GM23338 (cell line): ENCODE data around the gene ZDHHC7.

Source experiments
- EZH2 ChIP-seq: fragments of 200-600 bp; sonication (generic); IDR thresholded peaks from one replicate; pipeline ENCODE4 v1.8.0; 2017; ENCODE audit warnings: antibody characterized with exemption, mild to moderate bottlenecking, low read depth; ENCODE audit not compliant: unreplicated experiment
- EZH2phosphoT487 ChIP-seq: fragments of 200-600 bp; sonication (generic); IDR thresholded peaks from one replicate; pipeline ENCODE4 v1.8.1; 2018; ENCODE audit warnings: antibody characterized with exemption; ENCODE audit not compliant: unreplicated experiment
- POLR2AphosphoS5 ChIP-seq: IDR thresholded peaks from 2 replicates; pipeline ENCODE4 v1.6.1; 2016; ENCODE audit warnings: antibody characterized with exemption, low read depth
- ZNF331 ChIP-seq: fragments of 250-450 bp; sonication (Bioruptor Pico); IDR thresholded peaks from 2 replicates; pipeline ENCODE4 v1.5.0; 2020; ENCODE audit warnings: low read depth, mild to moderate bottlenecking, moderate library complexity
- TF ChIP-seq, protein P1 (sequence below), 2 experiments: fragments of 200-600 bp in 1 of 2; sonication (generic) in 1 of 2; conservative IDR thresholded peaks; 2 replicates each; pipeline versions ENCODE4 v1.5.1 to v1.6.1; 2016 to 2017; ENCODE audit warnings: antibody characterized with exemption in 2 of 2, low read depth in 2 of 2, mild to moderate bottlenecking in 2 of 2, moderate library complexity in 1 of 2
- TF ChIP-seq, protein P2 (sequence below): IDR thresholded peaks from one replicate; pipeline ENCODE4 v1.6.1; 2018; ENCODE audit warnings: antibody characterized with exemption; ENCODE audit not compliant: unreplicated experiment

- TF ChIP-seq, protein P1, sequence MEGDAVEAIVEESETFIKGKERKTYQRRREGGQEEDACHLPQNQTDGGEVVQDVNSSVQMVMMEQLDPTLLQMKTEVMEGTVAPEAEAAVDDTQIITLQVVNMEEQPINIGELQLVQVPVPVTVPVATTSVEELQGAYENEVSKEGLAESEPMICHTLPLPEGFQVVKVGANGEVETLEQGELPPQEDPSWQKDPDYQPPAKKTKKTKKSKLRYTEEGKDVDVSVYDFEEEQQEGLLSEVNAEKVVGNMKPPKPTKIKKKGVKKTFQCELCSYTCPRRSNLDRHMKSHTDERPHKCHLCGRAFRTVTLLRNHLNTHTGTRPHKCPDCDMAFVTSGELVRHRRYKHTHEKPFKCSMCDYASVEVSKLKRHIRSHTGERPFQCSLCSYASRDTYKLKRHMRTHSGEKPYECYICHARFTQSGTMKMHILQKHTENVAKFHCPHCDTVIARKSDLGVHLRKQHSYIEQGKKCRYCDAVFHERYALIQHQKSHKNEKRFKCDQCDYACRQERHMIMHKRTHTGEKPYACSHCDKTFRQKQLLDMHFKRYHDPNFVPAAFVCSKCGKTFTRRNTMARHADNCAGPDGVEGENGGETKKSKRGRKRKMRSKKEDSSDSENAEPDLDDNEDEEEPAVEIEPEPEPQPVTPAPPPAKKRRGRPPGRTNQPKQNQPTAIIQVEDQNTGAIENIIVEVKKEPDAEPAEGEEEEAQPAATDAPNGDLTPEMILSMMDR (conservative IDR thresholded peaks at IDR 0.05; ENCODE audit: low read depth in 2 of 2): no peak
- TF ChIP-seq ZNF331 (CRISPR knock-in tag) (no peak), POLR2AphosphoS5 (no peak), EZH2phosphoT487 (no peak), EZH2 (no peak)
- TF ChIP-seq, protein P2, sequence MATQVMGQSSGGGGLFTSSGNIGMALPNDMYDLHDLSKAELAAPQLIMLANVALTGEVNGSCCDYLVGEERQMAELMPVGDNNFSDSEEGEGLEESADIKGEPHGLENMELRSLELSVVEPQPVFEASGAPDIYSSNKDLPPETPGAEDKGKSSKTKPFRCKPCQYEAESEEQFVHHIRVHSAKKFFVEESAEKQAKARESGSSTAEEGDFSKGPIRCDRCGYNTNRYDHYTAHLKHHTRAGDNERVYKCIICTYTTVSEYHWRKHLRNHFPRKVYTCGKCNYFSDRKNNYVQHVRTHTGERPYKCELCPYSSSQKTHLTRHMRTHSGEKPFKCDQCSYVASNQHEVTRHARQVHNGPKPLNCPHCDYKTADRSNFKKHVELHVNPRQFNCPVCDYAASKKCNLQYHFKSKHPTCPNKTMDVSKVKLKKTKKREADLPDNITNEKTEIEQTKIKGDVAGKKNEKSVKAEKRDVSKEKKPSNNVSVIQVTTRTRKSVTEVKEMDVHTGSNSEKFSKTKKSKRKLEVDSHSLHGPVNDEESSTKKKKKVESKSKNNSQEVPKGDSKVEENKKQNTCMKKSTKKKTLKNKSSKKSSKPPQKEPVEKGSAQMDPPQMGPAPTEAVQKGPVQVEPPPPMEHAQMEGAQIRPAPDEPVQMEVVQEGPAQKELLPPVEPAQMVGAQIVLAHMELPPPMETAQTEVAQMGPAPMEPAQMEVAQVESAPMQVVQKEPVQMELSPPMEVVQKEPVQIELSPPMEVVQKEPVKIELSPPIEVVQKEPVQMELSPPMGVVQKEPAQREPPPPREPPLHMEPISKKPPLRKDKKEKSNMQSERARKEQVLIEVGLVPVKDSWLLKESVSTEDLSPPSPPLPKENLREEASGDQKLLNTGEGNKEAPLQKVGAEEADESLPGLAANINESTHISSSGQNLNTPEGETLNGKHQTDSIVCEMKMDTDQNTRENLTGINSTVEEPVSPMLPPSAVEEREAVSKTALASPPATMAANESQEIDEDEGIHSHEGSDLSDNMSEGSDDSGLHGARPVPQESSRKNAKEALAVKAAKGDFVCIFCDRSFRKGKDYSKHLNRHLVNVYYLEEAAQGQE: no peak
These were observed 21.8 kb upstream of the ZDHHC7 start for GRCh38 chr16:85033171-85033570.
